Midbrain (tissue), 1 donor: ENCODE data around the gene GRIN2D.

Source experiments
- DNase-seq: peaks from one replicate; lab custom pipeline; 2025; lab: John Stamatoyannopoulos, UW

GRIN2D gene

DNA sequence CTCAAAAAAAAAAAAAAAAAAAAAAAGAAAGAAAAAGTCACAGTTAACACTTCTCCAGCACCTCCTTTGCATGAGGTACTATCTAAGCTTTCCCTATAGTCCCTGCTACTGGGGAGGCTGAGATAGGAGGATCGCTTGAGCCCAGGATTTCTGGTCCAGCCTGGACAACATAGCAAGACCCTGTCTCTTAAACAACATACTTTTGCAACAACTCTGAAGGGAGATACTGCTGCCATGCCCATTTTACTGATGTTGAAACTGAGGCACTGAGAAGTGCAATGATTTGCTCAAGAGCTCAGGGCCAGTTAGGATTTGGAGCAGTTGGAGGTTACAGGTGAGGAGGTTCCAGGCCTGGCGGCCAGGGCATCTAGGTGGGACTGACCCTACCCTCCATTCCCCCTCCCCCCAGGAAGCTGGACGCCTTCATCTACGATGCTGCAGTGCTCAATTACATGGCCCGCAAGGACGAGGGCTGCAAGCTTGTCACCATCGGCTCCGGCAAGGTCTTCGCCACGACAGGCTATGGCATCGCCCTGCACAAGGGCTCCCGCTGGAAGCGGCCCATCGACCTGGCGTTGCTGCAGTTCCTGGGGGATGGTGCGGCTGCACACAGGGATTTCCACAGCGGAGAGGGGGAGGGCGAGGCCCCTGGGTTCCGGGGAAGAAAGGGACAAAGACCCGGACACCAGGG is 48.0 kb downstream of the GRIN2D start:
- no peak for DNase-seq

DNA sequence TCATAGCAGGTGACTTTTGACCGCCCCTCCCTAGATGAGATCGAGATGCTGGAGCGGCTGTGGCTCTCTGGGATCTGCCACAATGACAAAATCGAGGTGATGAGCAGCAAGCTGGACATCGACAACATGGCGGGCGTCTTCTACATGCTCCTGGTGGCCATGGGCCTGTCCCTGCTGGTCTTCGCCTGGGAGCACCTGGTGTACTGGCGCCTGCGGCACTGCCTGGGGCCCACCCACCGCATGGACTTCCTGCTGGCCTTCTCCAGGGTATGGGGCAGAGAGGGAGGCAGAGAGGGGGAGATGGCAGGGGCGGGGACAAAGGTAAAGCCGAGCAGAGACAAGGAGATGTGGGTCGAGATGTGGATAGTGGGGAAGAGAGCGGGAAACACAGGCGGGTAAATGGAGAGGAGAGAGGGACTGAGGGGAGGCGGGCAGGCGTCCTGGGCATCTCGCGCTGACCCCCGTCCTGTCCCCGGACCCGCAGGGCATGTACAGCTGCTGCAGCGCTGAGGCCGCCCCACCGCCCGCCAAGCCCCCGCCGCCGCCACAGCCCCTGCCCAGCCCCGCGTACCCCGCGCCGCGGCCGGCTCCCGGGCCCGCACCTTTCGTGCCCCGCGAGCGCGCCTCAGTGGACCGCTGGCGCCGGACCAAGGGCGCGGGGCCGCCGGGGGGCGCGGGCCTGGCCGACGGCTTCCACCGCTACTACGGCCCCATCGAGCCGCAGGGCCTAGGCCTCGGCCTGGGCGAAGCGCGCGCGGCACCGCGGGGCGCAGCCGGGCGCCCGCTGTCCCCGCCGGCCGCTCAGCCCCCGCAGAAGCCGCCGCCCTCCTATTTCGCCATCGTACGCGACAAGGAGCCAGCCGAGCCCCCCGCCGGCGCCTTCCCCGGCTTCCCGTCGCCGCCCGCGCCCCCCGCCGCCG is 48.9 kb downstream of the GRIN2D start:
- DNase-seq, result no peak

GRCh38 chr19:48443256-48443655 is 49.8 kb downstream of the GRIN2D start:
- no peak for DNase-seq
